Esophagus (tissue), 2 donors: ENCODE data around the gene NUDT4. TPM values are rescaled to one million over a fixed set of nuclear protein-coding genes. Genes with fewer than 3 reads are reported as not detected.

Source experiments
- H3K27ac ChIP-seq, 2 donors: one replicate each; pipeline ENCODE4 v1.5.1; 2013; ENCODE audit warnings: low read depth in 2 of 2, mild to moderate bottlenecking in 2 of 2, inconsistent platforms in 1 of 2, low read length in 1 of 2, moderate library complexity in 1 of 2
- H3K27me3 ChIP-seq, 2 donors: one replicate each; pipeline ENCODE4 v1.6.1; 2013; ENCODE audit warnings: low read length in 2 of 2, control low read depth in 1 of 2, mild to moderate bottlenecking in 1 of 2; ENCODE audit not compliant: insufficient read depth in 2 of 2, control insufficient read depth in 1 of 2
- H3K36me3 ChIP-seq, 2 donors: one replicate each; pipeline ENCODE4 v1.6.1; 2013; ENCODE audit warnings: low read length in 1 of 2; ENCODE audit not compliant: control insufficient read depth in 2 of 2, insufficient read depth in 2 of 2
- H3K4me1 ChIP-seq, 2 donors: one replicate each; pipeline ENCODE4 v1.6.1; 2013; ENCODE audit warnings: low read length in 1 of 2; ENCODE audit not compliant: control insufficient read depth in 2 of 2, insufficient read depth in 2 of 2
- H3K4me3 ChIP-seq, 2 donors: one replicate each; pipeline ENCODE4 v1.5.1; 2013; ENCODE audit warnings: low read length in 2 of 2, mild to moderate bottlenecking in 2 of 2, low read depth in 1 of 2, moderate library complexity in 1 of 2
- H3K9me3 ChIP-seq, 2 donors: one replicate each; pipeline ENCODE4 v1.6.1; 2013; ENCODE audit warnings: mild to moderate bottlenecking in 2 of 2, low read depth in 1 of 2, low read length in 1 of 2, moderate library complexity in 1 of 2; ENCODE audit not compliant: control insufficient read depth in 2 of 2, insufficient read depth in 1 of 2
- WGBS, 2 donors: extraction: QIAGEN DNeasy Blood & Tissue Kit; methylation state at CpG; one replicate each; pipeline ENCODE4 v1.1.7; 2013; 5-methylcytosine and 5-hydroxymethylcytosine counted together
- polyA plus RNA-seq, 2 donors: library from polyadenylated mRNA; stranded (reverse); fragments of 200-250 nt; gene quantifications; one replicate each; pipeline ENCODE4 v1.2.3, GENCODE V29; 2013
- donor health status: healthy with polysubstance abuse.
- donor health status: Bipolar disorder and iron deficiency.

The NUDT4 gene
- polyA plus RNA-seq, 2 donors = 7.0 to 12.5 TPM

DNA sequence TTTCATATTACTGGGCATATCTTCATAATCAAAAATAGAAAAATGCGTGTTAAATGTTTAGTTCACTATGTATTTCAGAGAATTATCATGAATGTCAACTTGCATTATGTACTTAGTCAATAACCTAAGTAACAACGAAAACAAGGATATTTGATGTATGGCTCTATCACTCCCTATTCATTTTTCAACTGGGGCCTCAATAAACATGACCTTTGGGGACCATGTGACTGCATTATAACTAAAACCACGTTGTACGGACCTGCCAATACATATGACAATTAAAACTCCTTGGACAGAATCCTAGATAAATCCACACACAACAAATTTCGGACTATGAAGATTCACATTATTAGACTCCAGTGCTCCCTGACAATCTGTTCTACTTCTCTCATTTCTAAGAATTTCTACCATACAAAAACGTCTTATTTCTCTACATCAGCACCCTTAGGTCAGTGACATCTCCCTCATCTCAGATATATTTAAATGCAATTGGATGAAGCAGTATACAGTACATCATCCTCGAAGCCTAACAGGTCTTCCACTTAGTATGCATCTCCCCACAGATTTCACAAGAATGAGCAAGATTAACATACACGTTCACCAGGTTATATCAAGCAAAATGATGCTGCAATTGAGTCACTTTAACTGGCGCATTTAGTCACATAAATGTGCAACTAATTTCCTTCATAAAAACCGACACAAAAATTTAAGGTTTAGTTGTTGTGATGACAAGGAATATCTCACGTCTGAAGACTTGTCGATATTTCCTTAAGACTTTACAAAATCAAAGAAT, 62.5 kb downstream of the NUDT4 start:
- H3K4me3 ChIP-seq = peak overlapping the region in 1 of 2 donors; percentile 80
- no peaks in the 10 kb centered on the region for H3K27me3 ChIP-seq
- 14 to 15% methylated on average over 12 of the region's 12 CpGs for WGBS, 2 donors
- no peak overlapping the region for H3K27ac ChIP-seq
- no peaks in the 10 kb centered on the region for H3K36me3 ChIP-seq
- no peaks in the 10 kb centered on the region for H3K9me3 ChIP-seq
- H3K4me1 ChIP-seq = peaks cover 0 to 8% of the 10 kb centered on the region in 2 donors

DNA sequence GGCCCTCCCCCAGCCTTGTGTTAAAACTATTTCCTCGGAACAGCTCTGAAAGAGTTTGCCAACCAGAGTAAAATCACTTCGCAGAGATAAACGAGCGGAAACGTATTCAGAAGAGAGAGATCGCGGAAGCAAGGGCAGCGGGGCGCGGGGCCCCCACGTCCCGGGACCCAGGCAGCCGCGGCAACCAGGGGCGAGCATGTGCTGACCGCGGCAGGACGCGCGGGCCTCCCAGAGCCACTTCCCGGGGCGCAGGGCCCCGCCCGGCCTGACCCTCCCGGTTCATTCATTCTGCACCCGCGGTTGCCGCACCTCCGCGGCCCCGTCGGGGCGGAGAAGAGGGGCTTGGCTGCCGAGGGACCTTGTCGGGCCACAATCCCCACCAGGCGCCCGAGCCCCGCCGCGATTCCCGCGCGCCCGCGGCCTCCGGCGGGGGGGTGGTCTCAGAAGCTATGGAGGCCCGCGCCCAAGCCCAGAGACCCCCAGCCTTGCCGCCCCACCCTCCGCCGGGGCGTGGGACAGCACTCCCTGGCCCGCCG, 63.4 kb downstream of the NUDT4 start:
- H3K9me3 ChIP-seq = no peaks in the 10 kb centered on the region
- peaks cover 0 to 8% of the 10 kb centered on the region in 2 donors for H3K4me1 ChIP-seq
- H3K4me3 ChIP-seq = peak overlapping the region; percentile 80 to 100
- peak overlapping the region; percentile 93 to 98 for H3K27ac ChIP-seq
- WGBS, 2 donors = 0% methylated on average over 36 to 55 of the region's 55 CpGs
- no peaks in the 10 kb centered on the region for H3K36me3 ChIP-seq
- no peaks in the 10 kb centered on the region for H3K27me3 ChIP-seq

DNA sequence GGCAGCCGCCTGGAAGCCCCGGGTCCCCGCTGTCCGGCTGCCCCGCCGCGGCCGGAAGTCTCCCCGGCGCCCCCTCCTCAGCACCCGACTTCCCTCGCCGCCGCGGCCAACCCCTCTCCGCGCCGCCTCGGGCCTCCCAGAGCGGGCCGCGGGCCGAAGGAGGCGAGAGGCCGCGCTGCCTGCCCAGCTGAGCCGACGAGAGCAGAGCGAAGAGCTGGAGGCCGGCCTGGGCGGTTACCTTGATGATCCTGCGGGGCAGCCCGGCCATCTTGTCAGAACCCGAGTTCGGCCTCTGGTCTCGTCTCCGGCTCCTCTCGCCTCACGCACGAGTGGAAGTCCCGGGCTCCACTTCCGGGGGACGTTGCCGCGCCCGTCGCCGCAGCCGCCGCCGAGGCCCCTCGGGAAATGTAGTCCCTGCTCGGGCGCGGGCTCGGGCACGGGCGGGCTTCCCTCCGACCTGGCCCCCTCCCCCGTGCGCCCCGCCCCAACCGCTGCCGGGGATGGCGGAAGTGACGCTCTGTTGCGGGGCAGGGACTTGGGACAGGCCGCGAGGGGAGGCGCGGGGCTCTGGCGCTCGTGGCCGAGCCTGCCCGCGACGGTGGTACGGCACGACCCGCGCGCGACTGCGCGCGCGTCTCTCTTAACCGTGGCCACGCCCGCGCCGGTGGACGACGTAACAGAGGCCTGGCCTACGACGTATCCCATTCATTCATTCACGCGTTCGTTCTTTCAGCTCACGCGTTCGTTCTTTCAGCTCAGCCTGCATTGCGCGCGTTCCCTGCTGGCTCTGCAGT, 64.1 kb downstream of the NUDT4 start, which contains the start of gene UBE2N:
UBE2N (minus strand) TSS at position 331 of the 794 bp plus-strand sequence; CDS start at position 268, 63 bp downstream.
- WGBS, 2 donors = 0 to 1% methylated on average over 88 to 105 of the region's 105 CpGs
- H3K4me3 ChIP-seq = peak within 1 kb of the TSS; percentile 80 to 100
- H3K4me1 ChIP-seq = peaks cover 0 to 8% of the 10 kb centered on the region in 2 donors
- H3K27ac ChIP-seq = peak within 1 kb of the TSS; percentile 93 to 98
- H3K27me3 ChIP-seq = no peaks in the 10 kb centered on the region
- no peaks in the 10 kb centered on the region for H3K36me3 ChIP-seq
- H3K9me3 ChIP-seq = no peaks in the 10 kb centered on the region

DNA sequence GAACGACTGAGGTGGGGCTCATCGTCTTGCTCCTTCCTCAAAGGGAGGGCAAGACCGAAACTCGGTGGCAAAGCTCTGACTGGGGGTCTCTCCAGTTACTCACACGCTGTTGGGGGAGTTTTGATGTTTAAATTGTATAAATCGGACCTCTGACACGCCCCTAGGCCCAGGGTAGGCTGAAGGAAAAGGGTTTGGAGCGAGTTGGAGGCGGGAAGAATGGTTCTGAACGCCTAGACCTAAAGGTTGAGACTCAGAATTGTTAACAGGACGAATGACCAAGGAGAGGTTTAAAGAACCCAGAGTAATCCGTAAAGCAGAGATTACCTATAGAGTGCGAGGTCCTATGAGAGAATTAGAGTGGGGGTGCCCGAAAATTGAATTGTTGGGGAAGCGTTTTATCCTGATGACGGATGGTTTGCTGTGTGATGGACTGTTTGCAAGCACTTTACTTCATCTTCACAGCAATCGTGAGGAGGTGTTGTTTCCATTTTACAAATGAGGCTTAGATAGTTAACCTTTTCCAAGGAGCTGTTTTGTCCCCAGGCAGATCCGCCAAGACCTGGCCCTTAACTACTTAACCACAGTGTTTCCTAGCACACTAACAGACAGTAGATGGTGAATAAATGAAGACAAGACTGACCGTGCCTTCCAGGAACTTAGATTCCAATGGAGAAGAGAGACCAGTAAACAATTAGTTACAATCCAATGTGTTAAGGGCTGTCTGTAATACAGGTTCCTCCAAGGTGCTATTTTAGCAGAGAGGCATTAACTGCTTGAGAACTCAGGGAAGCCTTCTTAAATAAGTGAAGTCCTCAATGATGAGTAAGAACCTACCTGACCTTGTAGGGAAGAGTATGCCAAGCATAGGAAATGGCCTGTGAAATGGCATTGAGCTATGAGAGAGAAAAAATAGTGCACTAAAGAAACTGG, 65.0 kb downstream of the NUDT4 start:
- no peaks in the 10 kb centered on the region for H3K27me3 ChIP-seq

DNA sequence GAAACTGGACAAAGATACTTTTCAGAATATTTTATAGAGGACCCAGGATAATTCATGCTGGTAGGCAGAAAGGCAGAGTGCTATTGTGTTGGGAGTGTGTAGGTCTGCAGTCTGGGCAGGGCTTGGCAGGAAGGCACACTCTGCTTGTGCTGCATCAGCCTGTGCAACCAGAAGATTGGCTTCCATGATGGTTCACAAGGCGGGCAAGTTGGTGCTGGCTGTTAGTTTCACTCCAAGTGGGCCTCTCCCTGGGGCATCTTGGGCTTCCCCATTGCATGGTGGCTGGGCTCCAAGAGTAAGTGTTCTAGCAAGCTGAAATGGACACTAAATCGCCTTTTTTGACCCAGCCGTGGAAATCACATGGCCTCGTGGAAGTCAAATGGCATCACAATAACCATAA, 65.9 kb downstream of the NUDT4 start:
- H3K4me1 ChIP-seq = peaks cover 0 to 6% of the 10 kb centered on the region in 2 donors
- H3K4me3 ChIP-seq = no peak overlapping the region
- 55 to 74% methylated on average over 4 of the region's 4 CpGs for WGBS, 2 donors
- H3K27ac ChIP-seq = peak overlapping the region; percentile 46 to 83
- no peaks in the 10 kb centered on the region for H3K36me3 ChIP-seq
- no peaks in the 10 kb centered on the region for H3K27me3 ChIP-seq
- H3K9me3 ChIP-seq = no peaks in the 10 kb centered on the region

More for the DNA sequence above, 65.0 kb downstream of the NUDT4 start:
- Histone ChIP-seq H3K4me3 (peak overlapping the region; percentile 80 to 100), H3K27ac (peak overlapping the region; percentile 93 to 98), H3K36me3 (no peaks in the 10 kb centered on the region), H3K4me1 (peaks cover 0 to 8% of the 10 kb centered on the region in 2 donors), H3K9me3 (no peaks in the 10 kb centered on the region)
- WGBS, 2 donors = 5 to 6% methylated on average over 19 of the region's 19 CpGs

DNA sequence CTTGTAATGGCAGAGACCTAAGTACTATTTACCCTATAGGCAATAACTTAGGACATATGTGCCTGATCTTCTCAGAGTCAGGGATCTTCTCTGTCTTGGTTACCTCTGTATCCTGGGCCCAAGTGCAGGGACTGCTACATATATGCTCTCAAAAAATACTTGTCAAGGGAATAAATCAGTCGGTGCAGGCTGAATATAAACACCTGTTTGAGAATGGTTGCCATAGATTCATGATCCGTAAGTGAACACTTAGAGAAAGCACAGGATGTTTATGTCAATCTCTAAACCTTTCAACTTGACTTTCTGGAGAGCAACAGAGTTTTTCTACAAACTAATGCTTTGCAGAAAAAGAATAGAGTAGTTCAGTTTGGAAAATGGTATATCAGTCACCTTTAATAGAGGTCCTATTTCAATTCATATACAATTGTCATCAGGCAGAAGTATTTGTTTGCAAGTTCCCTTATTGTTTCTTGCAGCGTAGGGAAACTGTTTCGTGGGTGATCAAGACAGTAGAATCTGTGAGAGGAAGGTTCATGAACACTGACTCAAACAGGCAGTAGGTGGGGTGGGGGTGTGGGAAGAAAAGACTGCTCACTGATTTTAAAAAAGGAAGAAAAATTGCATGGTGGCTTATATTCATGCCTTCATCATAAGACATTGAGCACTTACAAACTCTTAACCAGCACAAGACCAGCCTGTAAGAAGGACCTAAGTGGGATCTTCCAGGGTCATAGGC, 70.0 kb downstream of the NUDT4 start:
- WGBS, 2 donors = 55 to 62% methylated on average over 4 of the region's 4 CpGs

DNA sequence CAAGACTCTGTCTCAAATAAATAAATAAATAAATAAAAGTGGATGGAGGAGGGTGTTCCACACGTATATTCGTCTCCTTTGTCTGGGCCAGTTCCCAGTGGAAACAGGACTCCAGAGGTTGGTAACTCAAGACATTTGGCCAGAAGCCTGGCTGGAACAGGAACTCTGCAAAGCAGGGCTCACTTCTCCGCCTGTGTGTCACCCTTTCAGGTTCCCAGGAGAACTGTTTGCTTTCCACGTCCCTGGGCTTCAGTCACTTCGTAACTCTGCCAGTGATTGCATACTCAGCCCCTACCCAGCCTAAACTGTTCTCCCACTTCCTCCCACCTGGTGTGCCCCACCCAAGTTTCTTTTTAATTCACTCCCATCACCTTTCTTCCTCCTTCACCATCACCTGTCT, 71.1 kb downstream of the NUDT4 start:
- Histone ChIP-seq H3K4me3 (no peak overlapping the region), H3K4me1 (peaks cover 0 to 1% of the 10 kb centered on the region in 2 donors), H3K27ac (no peak overlapping the region), H3K27me3 (no peaks in the 10 kb centered on the region), H3K9me3 (no peaks in the 10 kb centered on the region), H3K36me3 (no peaks in the 10 kb centered on the region)
- WGBS, 2 donors = 47 to 51% methylated on average over 5 of the region's 5 CpGs

More for the DNA sequence above, 70.0 kb downstream of the NUDT4 start:
- peaks cover 0 to 3% of the 10 kb centered on the region in 2 donors for H3K4me1 ChIP-seq
- H3K27me3 ChIP-seq = no peaks in the 10 kb centered on the region
- no peaks in the 10 kb centered on the region for H3K36me3 ChIP-seq
- no peaks in the 10 kb centered on the region for H3K9me3 ChIP-seq
- H3K4me3 ChIP-seq = no peak overlapping the region
- H3K27ac ChIP-seq = no peak overlapping the region

DNA sequence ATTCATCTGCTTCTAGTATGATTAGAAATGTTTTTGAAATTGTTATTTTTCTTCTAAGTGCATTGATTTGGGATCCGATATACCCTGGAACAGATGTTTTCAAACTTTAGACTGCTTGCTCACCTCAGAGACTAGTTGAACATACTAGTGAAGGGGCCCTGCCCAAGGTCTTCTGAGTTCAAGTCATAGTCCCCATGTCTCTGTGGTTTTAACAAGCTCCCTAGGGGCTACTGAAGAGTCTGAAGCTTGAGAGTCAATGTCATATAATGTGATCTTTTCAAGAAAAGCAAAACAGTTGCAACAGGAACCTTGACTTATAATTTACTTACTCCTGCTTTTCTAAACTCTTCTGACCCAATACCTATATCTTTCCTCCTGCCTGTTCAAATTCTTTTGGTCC, 71.6 kb downstream of the NUDT4 start:
- Histone ChIP-seq H3K4me1 (no peaks in the 10 kb centered on the region), H3K9me3 (no peaks in the 10 kb centered on the region), H3K4me3 (no peak overlapping the region), H3K27ac (no peak overlapping the region), H3K27me3 (no peaks in the 10 kb centered on the region), H3K36me3 (no peaks in the 10 kb centered on the region)
- WGBS, 2 donors = 81 to 87% methylated on average over 1 of the region's 1 CpG
